Naive thymus-derived CD4-positive, alpha-beta T cell (primary cell): ENCODE measurements around the gene CFAP210. TPM values are rescaled to one million over a fixed set of nuclear protein-coding genes. Genes with fewer than 3 reads are reported as not detected.

Experiments
- ATAC-seq: fragments of 150-1000 bp; cut with Tn5 transposase; 2 replicates; pipeline ENCODE4 v1.10.0; 2021; ENCODE audit warnings: mild to moderate bottlenecking, moderate library complexity
- CTCF ChIA-PET: fragments of 350-600 bp; sonication (Branson Sonifier 250); formaldehyde crosslinking; loops from one replicate; lab custom pipeline; 2021; ENCODE audit warnings: antibody characterized with exemption; lab: Charles Lee
- POLR2A ChIA-PET: fragments of 350-600 bp; sonication (Branson Sonifier 250); formaldehyde crosslinking; loops from one replicate; lab custom pipeline; 2021; ENCODE audit warnings: antibody characterized with exemption, inconsistent platforms; lab: Charles Lee
- DNase-seq, 9 donors: peaks; one replicate each; pipeline versions ENCODE4 v3.0.0 to v3.0.0-alpha.2; 2020 to 2022; ENCODE audit warnings: mixed read lengths in 1 of 9
- H3K27ac ChIP-seq: one replicate; pipeline ENCODE4 v1.7.0; 2013; ENCODE audit warnings: mild to moderate bottlenecking, low read depth, low read length, moderate library complexity
- H3K27me3 ChIP-seq, 2 donors: one replicate each; pipeline ENCODE4 v1.7.0; 2013; ENCODE audit warnings: low read length in 2 of 2, mild to moderate bottlenecking in 2 of 2, moderate library complexity in 2 of 2; ENCODE audit not compliant: control insufficient read depth in 2 of 2, insufficient read depth in 2 of 2
- H3K36me3 ChIP-seq, 3 experiments: 1 replicate in 2 of 3; 2 replicates in 1 of 3; pipeline ENCODE4 v1.7.0; 2013; ENCODE audit warnings: low read length in 3 of 3, mild to moderate bottlenecking in 3 of 3, moderate library complexity in 1 of 3; ENCODE audit not compliant: insufficient read depth in 3 of 3, control insufficient read depth in 2 of 3
- H3K4me1 ChIP-seq, 2 donors: one replicate each; pipeline ENCODE4 v1.7.0; 2013; ENCODE audit warnings: low read length in 2 of 2, mild to moderate bottlenecking in 2 of 2, moderate library complexity in 1 of 2; ENCODE audit not compliant: control insufficient read depth in 2 of 2, insufficient read depth in 2 of 2
- H3K4me3 ChIP-seq: 2 replicates; pipeline ENCODE4 v1.7.0; 2013; ENCODE audit warnings: mild to moderate bottlenecking, low read length
- H3K9me3 ChIP-seq, 3 experiments: 1 replicate in 2 of 3; 2 replicates in 1 of 3; pipeline ENCODE4 v1.7.0; 2013; ENCODE audit warnings: low read length in 3 of 3; ENCODE audit not compliant: control insufficient read depth in 2 of 3
- H3K27ac Mint-ChIP-seq, 9 donors: one replicate each; pipeline ENCODE4 v1.8.0; 2020 to 2022; ENCODE audit warnings: mixed read lengths in 9 of 9, mild to moderate bottlenecking in 8 of 9, moderate library complexity in 5 of 9, inconsistent platforms in 2 of 9
- H3K27me3 Mint-ChIP-seq, 5 donors: one replicate each; pipeline ENCODE4 v1.8.0; 2021 to 2022; ENCODE audit warnings: mixed read lengths in 5 of 5, mild to moderate bottlenecking in 1 of 5
- H3K36me3 Mint-ChIP-seq, 5 donors: one replicate each; pipeline ENCODE4 v1.8.0; 2020 to 2022; ENCODE audit warnings: mixed read lengths in 5 of 5, mild to moderate bottlenecking in 3 of 5, inconsistent platforms in 1 of 5
- H3K4me1 Mint-ChIP-seq, 7 donors: one replicate each; pipeline ENCODE4 v1.8.0; 2020 to 2022; ENCODE audit warnings: mixed read lengths in 7 of 7, mild to moderate bottlenecking in 3 of 7, inconsistent platforms in 1 of 7
- H3K4me3 Mint-ChIP-seq, 10 donors: one replicate each; pipeline ENCODE4 v1.8.0; 2020 to 2022; ENCODE audit warnings: mild to moderate bottlenecking in 10 of 10, mixed read lengths in 10 of 10, moderate library complexity in 6 of 10, inconsistent platforms in 2 of 10
- H3K9me3 Mint-ChIP-seq, 11 donors: one replicate each; pipeline ENCODE4 v1.8.0; 2020 to 2022; ENCODE audit warnings: mixed read lengths in 11 of 11, mild to moderate bottlenecking in 4 of 11, inconsistent platforms in 1 of 11, moderate library complexity in 1 of 11
- intact Hi-C, 2 donors: fragments of 100-400 bp; cut with micrococcal nuclease; formaldehyde crosslinking; loops; one replicate each; pipeline ENCODE4 v1.15.1; 2023
- polyA plus RNA-seq, 2 donors: library from polyadenylated mRNA; unstranded; fragments of 300-500 nt; fragmentation: Illumina TruSeq; gene quantifications; one replicate each; pipeline ENCODE4 v1.2.3, GENCODE V29; 2021
- total RNA-seq, 6 experiments: library from RNA in 5 of 6; stranded (reverse) in 5 of 6; gene quantifications; 1 replicate in 5 of 6; 2 replicates in 1 of 6; pipeline ENCODE4 v1.2.3 and lab custom pipeline; 2021 to 2026

Gene CFAP210
- total and polyA plus RNA-seq, 7 experiments from 2014 or later = 1.0 to 3.6 TPM; not detected in 5

- ATAC-seq = no peak
- Histone ChIP-seq H3K4me1 (no peaks in the 10 kb centered on the region), H3K4me3 (no peak overlapping the region), H3K36me3 (no peaks in the 10 kb centered on the region), H3K9me3 (no peaks in the 10 kb centered on the region), H3K27me3 (no peaks in the 10 kb centered on the region), H3K27ac (no peak overlapping the region)
- peaks cover 0 to 6% (median 0%) of the 10 kb centered on the region in 7 donors for H3K4me1 Mint-ChIP-seq
- no peaks in the 10 kb centered on the region for H3K9me3 Mint-ChIP-seq
- no peak overlapping the region for H3K27ac Mint-ChIP-seq
- peaks cover 0 to 6% (median 4%) of the 10 kb centered on the region in 5 donors for H3K36me3 Mint-ChIP-seq
- no peak for DNase-seq
- H3K4me3 Mint-ChIP-seq = no peak overlapping the region
- intact Hi-C loops = no loop called here
- ChIA-PET POLR2A (no interaction called here), CTCF (no interaction called here)
- peaks cover 0 to 6% (median 5%) of the 10 kb centered on the region in 5 donors for H3K27me3 Mint-ChIP-seq
These were observed 26.8 kb upstream of the CFAP210 start for GRCh38 chr2:169721016-169721415.

- DNase-seq (no peak), ATAC-seq (no peak)
- no peak overlapping the region for H3K27ac Mint-ChIP-seq
- H3K4me1 Mint-ChIP-seq = peaks cover 0 to 10% (median 0%) of the 10 kb centered on the region in 7 donors
- Histone ChIP-seq H3K9me3 (no peaks in the 10 kb centered on the region), H3K4me3 (no peak overlapping the region), H3K27me3 (no peaks in the 10 kb centered on the region), H3K36me3 (no peaks in the 10 kb centered on the region), H3K27ac (no peak overlapping the region), H3K4me1 (no peaks in the 10 kb centered on the region)
- H3K4me3 Mint-ChIP-seq = no peak overlapping the region
- POLR2A ChIA-PET = no interaction called here
- H3K27me3 Mint-ChIP-seq = peaks cover 0 to 4% (median 3%) of the 10 kb centered on the region in 5 donors
- CTCF ChIA-PET = no interaction called here
- intact Hi-C loops = no loop called here
- H3K36me3 Mint-ChIP-seq = peaks cover 0 to 6% (median 4%) of the 10 kb centered on the region in 5 donors
- H3K9me3 Mint-ChIP-seq = no peaks in the 10 kb centered on the region
These were observed 24.8 kb upstream of the CFAP210 start for GRCh38 chr2:169718930-169719504.

- ChIA-PET CTCF (no interaction called here), POLR2A (no interaction called here)
- no peaks in the 10 kb centered on the region for H3K9me3 ChIP-seq
- H3K36me3 ChIP-seq = no peaks in the 10 kb centered on the region
- Mint-ChIP-seq H3K4me3 (no peak overlapping the region), H3K27ac (no peak overlapping the region), H3K27me3 (no peaks in the 10 kb centered on the region), H3K36me3 (no peaks in the 10 kb centered on the region), H3K9me3 (no peaks in the 10 kb centered on the region), H3K4me1 (peaks cover 0 to 10% (median 0%) of the 10 kb centered on the region in 7 donors)
- no peaks in the 10 kb centered on the region for H3K27me3 ChIP-seq
- H3K4me3 ChIP-seq = no peak overlapping the region
- intact Hi-C loops = no loop called here
- no peak for DNase-seq
- no peak overlapping the region for H3K27ac ChIP-seq
- no peaks in the 10 kb centered on the region for H3K4me1 ChIP-seq
- no peak for ATAC-seq
These were observed 23.5 kb upstream of the CFAP210 start for GRCh38 chr2:169717691-169718063.

- Histone ChIP-seq H3K27ac (no peak overlapping the region), H3K4me3 (no peak overlapping the region), H3K4me1 (no peaks in the 10 kb centered on the region), H3K27me3 (no peaks in the 10 kb centered on the region), H3K9me3 (no peaks in the 10 kb centered on the region), H3K36me3 (no peaks in the 10 kb centered on the region)
- no peak for DNase-seq
- H3K4me3 Mint-ChIP-seq = no peak overlapping the region
- intact Hi-C loops = no loop called here
- peaks cover 0 to 10% (median 0%) of the 10 kb centered on the region in 7 donors for H3K4me1 Mint-ChIP-seq
- ATAC-seq = no peak
- no peaks in the 10 kb centered on the region for H3K9me3 Mint-ChIP-seq
- H3K27me3 Mint-ChIP-seq = no peaks in the 10 kb centered on the region
- peaks cover 0 to under 1% (median 0%) of the 10 kb centered on the region in 5 donors for H3K36me3 Mint-ChIP-seq
- ChIA-PET CTCF (no interaction called here), POLR2A (no interaction called here)
- H3K27ac Mint-ChIP-seq = peak overlapping the region in 1 of 9 donors; percentile 14
These were observed 22.9 kb upstream of the CFAP210 start for GRCh38 chr2:169716938-169717690.

GRCh38 chr2:169716238-169716886 lies 22.2 kb upstream of the CFAP210 start:
- ATAC-seq (no peak), DNase-seq (no peak)
- ChIA-PET CTCF (no interaction called here), POLR2A (no interaction called here)
- Histone ChIP-seq H3K4me3 (no peak overlapping the region), H3K27ac (no peak overlapping the region), H3K27me3 (no peaks in the 10 kb centered on the region), H3K36me3 (no peaks in the 10 kb centered on the region), H3K9me3 (no peaks in the 10 kb centered on the region), H3K4me1 (no peaks in the 10 kb centered on the region)
- H3K36me3 Mint-ChIP-seq = peaks cover 0 to 6% (median 0%) of the 10 kb centered on the region in 5 donors
- no peak overlapping the region for H3K4me3 Mint-ChIP-seq
- H3K27me3 Mint-ChIP-seq = no peaks in the 10 kb centered on the region
- no peak overlapping the region for H3K27ac Mint-ChIP-seq
- peaks cover 0 to 7% (median 0%) of the 10 kb centered on the region in 11 donors for H3K9me3 Mint-ChIP-seq
- peaks cover 0 to 15% (median 0%) of the 10 kb centered on the region in 7 donors for H3K4me1 Mint-ChIP-seq
- intact Hi-C loops = no loop called here

GRCh38 chr2:169715379-169716237 lies 21.4 kb upstream of the CFAP210 start:
- Histone ChIP-seq H3K27ac (no peak overlapping the region), H3K27me3 (no peaks in the 10 kb centered on the region), H3K36me3 (no peaks in the 10 kb centered on the region), H3K4me1 (no peaks in the 10 kb centered on the region), H3K9me3 (no peaks in the 10 kb centered on the region), H3K4me3 (no peak overlapping the region)
- Mint-ChIP-seq H3K27me3 (no peaks in the 10 kb centered on the region), H3K36me3 (peaks cover 0 to 6% (median 0%) of the 10 kb centered on the region in 5 donors), H3K27ac (no peak overlapping the region), H3K4me3 (no peak overlapping the region), H3K9me3 (peaks cover 0 to 8% (median 0%) of the 10 kb centered on the region in 11 donors), H3K4me1 (peaks cover 0 to 15% (median 0%) of the 10 kb centered on the region in 7 donors)
- ATAC-seq = no peak
- no peak for DNase-seq
- ChIA-PET CTCF (no interaction called here), POLR2A (no interaction called here)
- intact Hi-C loops = no loop called here
